B cell (primary cell): ENCODE measurements around the gene KRTAP5-7. TPM values are rescaled to one million over a fixed set of nuclear protein-coding genes. Genes with fewer than 3 reads are reported as not detected.
"Not testable (repeated sequence)": the region's sequence is repeated elsewhere in the genome, so short reads cannot be mapped to it uniquely, and the experiment has no call there.

Source experiments
- ATAC-seq: fragments of 200-7000 bp; cut with Tn5 transposase; one replicate; pipeline ENCODE4 v1.10.0; 2021; ENCODE audit warnings: low read depth, mild to moderate bottlenecking, moderate number of reproducible peaks, moderate library complexity
- CTCF ChIA-PET: fragments of 350-600 bp; sonication (Branson Sonifier 250); formaldehyde crosslinking; loops from one replicate; lab custom pipeline; 2021; ENCODE audit warnings: antibody characterized with exemption, inconsistent platforms; lab: Charles Lee
- POLR2A ChIA-PET: fragments of 350-600 bp; sonication (Branson Sonifier 250); formaldehyde crosslinking; loops from one replicate; lab custom pipeline; 2021; ENCODE audit warnings: antibody characterized with exemption; lab: Charles Lee
- DNase-seq: peaks from one replicate; pipeline ENCODE4 v3.0.0; 2013
- H2AFZ ChIP-seq: 2 replicates; pipeline ENCODE4 v1.6.1; 2012; ENCODE audit warnings: mild to moderate bottlenecking, low read depth, low read length; ENCODE audit not compliant: insufficient read depth, poor library complexity, severe bottlenecking
- H3K27ac ChIP-seq, 2 donors: 1 replicate in 1 of 2; 2 replicates in 1 of 2; pipeline ENCODE4 v1.5.1; 2012 to 2013; ENCODE audit warnings: low read length in 2 of 2, mild to moderate bottlenecking in 2 of 2, moderate library complexity in 1 of 2
- H3K27me3 ChIP-seq, 4 experiments: fragments of 200-600 bp in 1 of 4; sonication (generic) in 1 of 4; replicated peaks in 1 of 4; 1 replicate in 2 of 4; 2 replicates in 2 of 4; pipeline versions ENCODE4 v1.6.1 to v1.7.0; 2013 to 2016; ENCODE audit warnings: low read length in 3 of 4, mild to moderate bottlenecking in 2 of 4, mixed read lengths in 1 of 4, moderate library complexity in 1 of 4; ENCODE audit not compliant: insufficient read depth in 4 of 4, control insufficient read depth in 3 of 4; ENCODE audit errors: control extremely low read depth in 1 of 4
- H3K36me3 ChIP-seq, 2 experiments: replicated peaks in 1 of 2; 1 replicate in 1 of 2; 2 replicates in 1 of 2; pipeline versions ENCODE4 v1.6.1 to v1.7.1; 2013; ENCODE audit warnings: low read length in 1 of 2; ENCODE audit not compliant: insufficient read depth in 2 of 2, control insufficient read depth in 1 of 2; ENCODE audit errors: control extremely low read depth in 1 of 2, extremely low read depth in 1 of 2
- H3K4me1 ChIP-seq, 2 donors: fragments of 200-600 bp in 1 of 2; sonication (generic) in 1 of 2; 1 replicate in 1 of 2; 2 replicates in 1 of 2; pipeline versions ENCODE4 v1.5.1 to v1.6.1; 2013 to 2017; ENCODE audit warnings: low read length in 2 of 2; ENCODE audit not compliant: control insufficient read depth in 2 of 2, insufficient read depth in 2 of 2
- H3K4me2 ChIP-seq: replicated peaks from 2 replicates; pipeline ENCODE3; 2012; ENCODE audit warnings: mild to moderate bottlenecking, low read depth, low read length; ENCODE audit not compliant: poor library complexity, severe bottlenecking
- H3K4me3 ChIP-seq, 5 experiments: fragments of 200-600 bp in 1 of 5; sonication (generic) in 1 of 5; 1 replicate in 3 of 5; 2 replicates in 2 of 5; pipeline versions ENCODE4 v1.5.1 to v1.7.0; 2011 to 2016; ENCODE audit warnings: low read length in 4 of 5, mild to moderate bottlenecking in 4 of 5, low read depth in 2 of 5, control low read depth in 1 of 5, moderate library complexity in 1 of 5; ENCODE audit not compliant: insufficient read depth in 1 of 5; ENCODE audit errors: control extremely low read depth in 1 of 5, extremely low read depth in 1 of 5
- H3K79me2 ChIP-seq: fragments of 200-600 bp; sonication (generic); one replicate; pipeline ENCODE4 v1.6.0; 2016; ENCODE audit warnings: low read length; ENCODE audit not compliant: control insufficient read depth, insufficient read depth
- H3K9ac ChIP-seq: fragments of 200-600 bp; sonication (generic); 2 replicates; pipeline ENCODE4 v1.6.1; 2017; ENCODE audit warnings: mild to moderate bottlenecking, low read length, moderate library complexity
- H3K9me3 ChIP-seq, 3 donors: one replicate each; pipeline versions ENCODE4 v1.6.1 to v1.7.1; 2013; ENCODE audit warnings: low read length in 2 of 3; ENCODE audit not compliant: control insufficient read depth in 2 of 3, insufficient read depth in 1 of 3; ENCODE audit errors: control extremely low read depth in 1 of 3
- H4K20me1 ChIP-seq: 2 replicates; pipeline ENCODE4 v1.6.0; 2012; ENCODE audit warnings: mild to moderate bottlenecking, low read length; ENCODE audit not compliant: insufficient read depth, control insufficient read depth, poor library complexity, severe bottlenecking
- H3K27ac Mint-ChIP-seq: one replicate; pipeline ENCODE4 v1.8.0; 2021; ENCODE audit warnings: mixed read lengths
- H3K27me3 Mint-ChIP-seq: one replicate; pipeline ENCODE4 v1.8.0; 2021; ENCODE audit warnings: mixed read lengths
- H3K4me1 Mint-ChIP-seq: one replicate; pipeline ENCODE4 v1.8.0; 2021; ENCODE audit warnings: mixed read lengths
- H3K4me3 Mint-ChIP-seq: one replicate; pipeline ENCODE4 v1.8.0; 2021; ENCODE audit warnings: mixed read lengths
- H3K9me3 Mint-ChIP-seq: one replicate; pipeline ENCODE4 v1.8.0; 2022; ENCODE audit warnings: mixed read lengths; ENCODE audit not compliant: insufficient read depth
- CTCF ChIP-seq: fragments of 200-600 bp; IDR thresholded peaks from one replicate; pipeline ENCODE4 v1.8.0; 2022; ENCODE audit warnings: antibody characterized with exemption, mild to moderate bottlenecking
- EZH2 ChIP-seq: IDR thresholded peaks from 2 replicates; pipeline ENCODE4 v1.6.1; 2012; ENCODE audit warnings: borderline replicate concordance, low read depth, mild to moderate bottlenecking, moderate library complexity, low read length; ENCODE audit not compliant: insufficient read depth, poor library complexity, severe bottlenecking
- WGBS: methylation state at CpG from one replicate; pipeline ENCODE4 v1.1.5; 2013; ENCODE audit warnings: missing lambda C conversion rate; ENCODE audit not compliant: insufficient coverage; 5-methylcytosine and 5-hydroxymethylcytosine counted together
- intact Hi-C: fragments of 100-400 bp; cut with micrococcal nuclease; formaldehyde crosslinking; loops from one replicate; pipeline ENCODE4 v1.10.0; 2022
- polyA minus RNA-seq: library from RNA; depleted of rRNA, polyadenylated mRNA; stranded (reverse); fragments of >200 nt; gene quantifications from 2 replicates; pipeline ENCODE4 v1.2.3, GENCODE V29; 2012
- polyA plus RNA-seq: library from polyadenylated mRNA; depleted of rRNA; stranded (reverse); fragments of >200 nt; gene quantifications from 2 replicates; pipeline ENCODE4 v1.2.3, GENCODE V29; 2012
- total RNA-seq, 2 donors: library from RNA; stranded (reverse); fragments of 120-200 nt in 1 of 2; gene quantifications; 1 replicate in 1 of 2; 2 replicates in 1 of 2; pipeline versions ENCODE4 v1.2.3 to v1.2.4, GENCODE V29; 2013 to 2022

KRTAP5-7 gene, protein sequence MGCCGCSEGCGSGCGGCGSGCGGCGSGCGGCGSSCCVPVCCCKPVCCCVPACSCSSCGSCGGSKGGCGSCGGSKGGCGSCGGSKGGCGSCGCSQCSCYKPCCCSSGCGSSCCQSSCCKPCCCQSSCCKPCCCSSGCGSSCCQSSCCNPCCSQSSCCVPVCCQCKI
- total RNA-seq (0.59 and 0.70 TPM in 2 replicates), polyA plus RNA-seq (0.10 and 0.17 TPM in 2 replicates), polyA minus RNA-seq (not detected in 2 replicates)
- total RNA-seq (2013): not detected

DNA sequence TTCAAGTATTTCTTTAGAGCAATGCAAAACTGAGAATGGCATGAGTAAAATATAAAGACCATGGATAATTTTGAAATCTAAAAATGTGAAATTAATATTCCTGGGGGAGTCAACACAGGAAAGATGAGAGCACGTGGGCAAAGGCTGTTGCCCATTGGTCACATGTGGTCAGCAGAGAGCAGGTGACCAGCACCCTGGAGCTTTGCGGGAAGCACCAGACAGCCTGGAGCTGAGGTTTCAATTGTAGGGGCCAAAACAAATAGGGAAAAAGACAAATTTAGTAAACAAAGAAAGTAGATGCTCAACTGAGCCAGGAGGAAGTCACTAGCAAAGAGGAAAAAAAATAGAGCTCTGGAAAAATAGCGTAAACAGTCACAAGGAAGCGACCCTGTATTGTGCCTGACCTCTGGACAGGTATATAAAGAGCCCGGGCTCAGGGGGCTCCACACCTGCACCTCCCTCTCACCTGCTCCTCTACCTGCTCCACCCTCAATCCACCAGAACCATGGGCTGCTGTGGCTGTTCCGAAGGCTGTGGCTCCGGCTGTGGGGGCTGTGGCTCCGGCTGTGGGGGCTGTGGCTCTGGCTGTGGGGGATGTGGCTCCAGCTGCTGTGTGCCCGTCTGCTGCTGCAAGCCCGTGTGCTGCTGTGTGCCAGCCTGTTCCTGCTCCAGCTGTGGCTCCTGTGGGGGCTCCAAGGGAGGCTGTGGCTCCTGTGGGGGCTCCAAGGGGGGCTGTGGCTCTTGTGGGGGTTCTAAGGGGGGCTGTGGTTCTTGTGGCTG is at the start of gene KRTAP5-7:
Gene KRTAP5-7, plus strand, starts transcription at position 472 of the 780 bp plus-strand sequence. Its CDS starts 34 bp downstream, at position 506.
- H3K79me2 ChIP-seq, H3K27me3 ChIP-seq, H3K9ac ChIP-seq, H4K20me1 ChIP-seq, CTCF ChIA-PET, H3K4me3 ChIP-seq, H3K4me1 Mint-ChIP-seq, H3K4me1 ChIP-seq, H3K9me3 ChIP-seq, DNase-seq, H3K27ac Mint-ChIP-seq, H3K4me2 ChIP-seq, H3K9me3 Mint-ChIP-seq, H3K36me3 ChIP-seq, H3K4me3 Mint-ChIP-seq, POLR2A ChIA-PET, ATAC-seq, H3K27ac ChIP-seq, H2AFZ ChIP-seq: not testable (repeated sequence)
- intact Hi-C loops: loop anchor here (1.0 kb wide), 1 partner anchor 36 kb away; no protein-coding TSS in a partner anchor
- H3K27me3 Mint-ChIP-seq: peaks cover 11% of the 10 kb centered on the region
- 60% methylated on average over 7 of the region's 10 CpGs for WGBS

DNA sequence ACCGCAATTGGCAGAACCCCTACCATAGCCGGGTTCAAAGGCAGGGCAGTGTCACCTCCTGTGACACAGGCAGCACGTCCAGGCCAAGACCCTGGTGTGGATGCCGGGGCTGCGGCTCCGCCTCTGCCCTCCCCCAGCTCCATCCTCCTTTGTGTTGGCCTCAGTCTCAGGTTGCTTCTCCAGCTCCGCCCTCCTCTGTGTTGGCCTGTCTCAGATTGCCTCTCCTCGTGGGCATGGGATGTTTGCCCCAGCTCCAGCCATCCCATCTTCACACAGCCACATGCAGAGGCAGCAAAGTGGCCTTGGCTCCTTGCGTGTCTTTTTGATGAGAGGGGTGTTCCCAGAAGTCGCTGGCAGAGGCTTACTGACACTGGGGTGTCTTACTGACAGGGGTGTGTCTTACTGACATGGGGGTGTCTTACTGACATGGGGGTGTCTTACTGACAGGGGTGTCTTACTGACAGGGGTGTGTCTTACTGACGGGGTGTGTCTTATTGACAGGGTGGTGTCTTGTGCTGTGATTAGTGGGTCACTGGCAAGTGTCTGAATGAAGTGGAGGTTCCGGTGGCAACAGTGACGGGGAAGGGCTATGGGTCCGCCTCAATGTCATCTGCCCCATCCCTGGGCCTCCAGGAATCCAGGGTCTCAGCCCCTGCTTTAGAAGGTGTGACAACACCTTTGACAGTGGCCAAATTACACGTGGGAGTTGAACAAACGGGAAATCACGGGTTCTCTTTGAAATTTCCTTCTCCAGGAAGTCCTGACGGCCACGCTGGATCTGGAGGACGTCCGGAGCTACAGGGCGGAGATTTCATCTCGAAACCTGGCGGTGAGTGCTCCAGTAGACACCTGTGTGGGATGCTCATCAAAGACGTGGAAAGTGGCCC is 49.2 kb upstream of the KRTAP5-7 start:
- 95% methylated on average over 25 of the region's 25 CpGs for WGBS
- TF ChIP-seq CTCF: no peak
- TF ChIP-seq EZH2: no peak
- no peak overlapping the region for H3K27ac Mint-ChIP-seq
- ChIA-PET CTCF (no interaction called here), POLR2A (no interaction called here)
- H3K9me3 ChIP-seq: peaks cover 0 to 3% (median 0%) of the 10 kb centered on the region in 3 donors
- H3K79me2 ChIP-seq: no peaks in the 10 kb centered on the region
- no peak for DNase-seq
- no peak overlapping the region for H3K4me3 ChIP-seq
- no peak overlapping the region for H3K4me3 Mint-ChIP-seq
- no peaks in the 10 kb centered on the region for H3K4me1 ChIP-seq
- no peaks in the 10 kb centered on the region for H3K27me3 ChIP-seq
- no peaks in the 10 kb centered on the region for H3K27me3 Mint-ChIP-seq
- H3K36me3 ChIP-seq: peaks cover 1 to 83% of the 10 kb centered on the region in 2 experiments
- intact Hi-C loops: no loop called here
- H3K4me1 Mint-ChIP-seq: no peaks in the 10 kb centered on the region
- no peak overlapping the region for H3K9ac ChIP-seq
- no peak overlapping the region for H2AFZ ChIP-seq
- H3K9me3 Mint-ChIP-seq: no peaks in the 10 kb centered on the region
- no peak for ATAC-seq
- no peak overlapping the region for H3K4me2 ChIP-seq
- H4K20me1 ChIP-seq: no peaks in the 10 kb centered on the region
- no peak overlapping the region for H3K27ac ChIP-seq
